GM12878 (cell line): Measurements from ENCODE around the gene MXRA7. TPM values are rescaled to one million over a fixed set of nuclear protein-coding genes. Genes with fewer than 3 reads are reported as not detected.

Experiments used
- ATAC-seq: fragments of 200-7000 bp; cut with Tn5 transposase; 3 replicates; pipeline ENCODE4 v1.9.1; 2020; ENCODE audit warnings: mild to moderate bottlenecking, moderate library complexity
- BruUV-seq: library from RNA; stranded (reverse); fragments of 400-500 nt; replicated peaks from 2 replicates; lab custom pipeline; 2021; lab: Mats Ljungman, UMichigan
- CTCF ChIA-PET: fragments of 300-600 bp; sonication (Branson Sonifier 250); formaldehyde crosslinking; extraction: SDS; loops from one replicate; lab custom pipeline; 2021; ENCODE audit warnings: inconsistent platforms; lab: Yijun Ruan, JAX
- POLR2A ChIA-PET: fragments of 350-600 bp; formaldehyde crosslinking; extraction: SDS; loops from one replicate; lab custom pipeline; 2021; ENCODE audit warnings: inconsistent platforms; lab: Charles Lee
- RAD21 ChIA-PET: fragments of 300-600 bp; sonication (Branson Sonifier 250); formaldehyde crosslinking; loops from one replicate; lab custom pipeline; 2023; ENCODE audit warnings: antibody characterized with exemption; ENCODE audit not compliant: unreplicated experiment; lab: Charles Lee
- SMC1A ChIA-PET: fragments of 300-600 bp; sonication (Branson Sonifier 250); formaldehyde crosslinking; loops from one replicate; lab custom pipeline; 2023; ENCODE audit not compliant: unreplicated experiment, uncharacterized antibody; lab: Charles Lee
- DNase-seq: peaks from one replicate; pipeline ENCODE4 v3.0.0-alpha.2; 2011; ENCODE audit warnings: low read depth, low spot score
- FAIRE-seq: peaks from 3 replicates; lab custom pipeline; 2011; peaks lifted over from hg19 to GRCh38; lab: Jason Lieb, UNC
- H2AFZ ChIP-seq: 2 replicates; pipeline ENCODE4 v1.6.0; 2011; ENCODE audit warnings: low read depth, low read length, control low read depth; ENCODE audit not compliant: control insufficient read depth
- H3K27ac ChIP-seq: 2 replicates; pipeline ENCODE4 v1.5.1; 2011; ENCODE audit warnings: control low read depth; ENCODE audit not compliant: control insufficient read depth, insufficient read depth
- H3K27me3 ChIP-seq, 2 experiments: replicated peaks in 1 of 2; 2 replicates each; pipeline versions ENCODE4 v1.6.0 to v1.6.1; 2011; ENCODE audit warnings: low read length in 1 of 2; ENCODE audit not compliant: control insufficient read depth in 2 of 2, insufficient read depth in 2 of 2
- H3K36me3 ChIP-seq, 2 experiments: 2 replicates each; pipeline ENCODE4 v1.5.1; 2011; ENCODE audit warnings: low read length in 1 of 2; ENCODE audit not compliant: control insufficient read depth in 2 of 2, insufficient read depth in 2 of 2
- H3K4me1 ChIP-seq: 2 replicates; pipeline ENCODE4 v1.6.1; 2011; ENCODE audit warnings: mild to moderate bottlenecking, low read length, moderate library complexity, mixed read lengths; ENCODE audit not compliant: control insufficient read depth, insufficient read depth
- H3K4me2 ChIP-seq: 2 replicates; pipeline ENCODE4 v1.6.0; 2011; ENCODE audit warnings: control low read depth; ENCODE audit not compliant: control insufficient read depth, insufficient read depth
- H3K4me3 ChIP-seq: fragments of 200-600 bp; sonication (generic); 2 replicates; pipeline ENCODE4 v1.5.1; 2016
- H3K79me2 ChIP-seq: 2 replicates; pipeline ENCODE4 v1.6.0; 2011; ENCODE audit warnings: low read length; ENCODE audit not compliant: control insufficient read depth, insufficient read depth
- H3K9ac ChIP-seq: 2 replicates; pipeline ENCODE4 v1.8.0; 2011; ENCODE audit warnings: low read length, control low read depth, mixed read lengths; ENCODE audit not compliant: control insufficient read depth, insufficient read depth
- H3K9me3 ChIP-seq: replicated peaks from 3 replicates; pipeline ENCODE4 v1.5.1; 2011; ENCODE audit warnings: mild to moderate bottlenecking, low read length; ENCODE audit not compliant: control insufficient read depth, insufficient read depth
- H4K20me1 ChIP-seq: 2 replicates; pipeline ENCODE4 v1.6.0; 2011; ENCODE audit not compliant: control insufficient read depth, insufficient read depth
- ATF3 ChIP-seq: IDR thresholded peaks from 2 replicates; pipeline ENCODE4 v1.6.1; 2011; ENCODE audit warnings: low read depth, mild to moderate bottlenecking, low read length, moderate library complexity, borderline replicate concordance; ENCODE audit errors: extremely low read depth
- CHD2 ChIP-seq: IDR thresholded peaks from 2 replicates; pipeline ENCODE4 v1.6.1; 2011; ENCODE audit warnings: low read depth, low read length, improper control_type of control experiment, borderline replicate concordance
- EP300 ChIP-seq, 2 experiments: fragments of 150-350 bp in 1 of 2; IDR thresholded peaks; 2 replicates each; pipeline ENCODE4 v1.6.1; 2011 to 2012; ENCODE audit warnings: low read depth in 2 of 2, low read length in 2 of 2, borderline replicate concordance in 1 of 2, improper control_type of control experiment in 1 of 2, inconsistent platforms in 1 of 2; ENCODE audit not compliant: control insufficient read depth in 1 of 2
- IRF5 ChIP-seq: fragments of 450-650 bp; IDR thresholded peaks from 2 replicates; pipeline ENCODE4 v1.6.1; 2017; ENCODE audit warnings: borderline replicate concordance
- JUNB ChIP-seq: IDR thresholded peaks from 2 replicates; pipeline ENCODE4 v1.6.1; 2016; ENCODE audit warnings: antibody characterized with exemption, mild to moderate bottlenecking
- KDM1A ChIP-seq: fragments of 200-600 bp; sonication (generic); IDR thresholded peaks from 2 replicates; pipeline ENCODE4 v1.6.1; 2016; ENCODE audit warnings: borderline replicate concordance
- NFYB ChIP-seq: IDR thresholded peaks from 2 replicates; pipeline ENCODE4 v1.6.1; 2011; ENCODE audit warnings: low read depth, mild to moderate bottlenecking, low read length, improper control_type of control experiment, moderate library complexity; ENCODE audit not compliant: insufficient read depth
- PRDM15 ChIP-seq: fragments of 450-650 bp; formaldehyde crosslinking; IDR thresholded peaks from 2 replicates; pipeline ENCODE4 v1.4.0; 2020; ENCODE audit warnings: mild to moderate bottlenecking, moderate library complexity
- RAD21 ChIP-seq: IDR thresholded peaks from 2 replicates; pipeline ENCODE4 v1.6.1; 2011; ENCODE audit warnings: mild to moderate bottlenecking, low read depth, low read length, moderate library complexity; ENCODE audit not compliant: insufficient read depth
- SMAD1 ChIP-seq: fragments of 450-650 bp; IDR thresholded peaks from 2 replicates; pipeline ENCODE4 v1.6.1; 2018; ENCODE audit warnings: mild to moderate bottlenecking, low read depth; ENCODE audit not compliant: partially characterized antibody
- TAF1 ChIP-seq: IDR thresholded peaks from 2 replicates; pipeline ENCODE4 v1.6.1; 2011; ENCODE audit warnings: mild to moderate bottlenecking, low read depth, low read length, borderline replicate concordance
- TCF12 ChIP-seq: IDR thresholded peaks from 2 replicates; pipeline ENCODE4 v1.6.1; 2011; ENCODE audit warnings: low read depth, mild to moderate bottlenecking, low read length
- ZNF687 ChIP-seq: fragments of 450-650 bp; IDR thresholded peaks from 2 replicates; pipeline ENCODE4 v1.6.1; 2017; ENCODE audit warnings: mild to moderate bottlenecking, moderate library complexity
- ZSCAN29 ChIP-seq: fragments of 450-650 bp; IDR thresholded peaks from 2 replicates; pipeline ENCODE4 v1.6.1; 2017; ENCODE audit warnings: mild to moderate bottlenecking, moderate library complexity
- WGBS: methylation state at CpG from one replicate; pipeline ENCODE4 v1.1.6; 2016; ENCODE audit warnings: low lambda C conversion rate; ENCODE audit not compliant: insufficient replicate concordance, insufficient coverage; ENCODE audit errors: missing lambda C conversion rate; 5-methylcytosine and 5-hydroxymethylcytosine counted together
- in situ Hi-C: fragments of 300-500 bp; cut with MboI; formaldehyde crosslinking; loops from 9 replicates; pipeline ENCODE4 v1.14.3; 2018; ENCODE audit warnings: mixed read lengths
- intact Hi-C: fragments of 100-400 bp; cut with micrococcal nuclease; formaldehyde crosslinking; loops from one replicate; pipeline ENCODE4 v1.14.2; 2022; ENCODE audit not compliant: unreplicated experiment
- polyA plus RNA-seq, 11 experiments: library from polyadenylated mRNA; depleted of rRNA in 4 of 11; unstranded in 6 of 11; stranded (reverse) in 5 of 11; fragments of >200 nt; fragmentation: Nextera tagmentation in 4 of 11; fragmentation: Illumina TruSeq in 1 of 11; extraction: Ambion mirVana in 4 of 11; extraction: Trizol in 1 of 11; gene quantifications; 1 replicate in 1 of 11; 2 replicates in 10 of 11; pipeline versions ENCODE4 v1.2.1 to v1.2.3, GENCODE V29; 2011 to 2016; ENCODE audit warnings: inconsistent platforms in 2 of 11, missing spikeins in 2 of 11, low read depth in 1 of 11
- total RNA-seq, 4 experiments: library from RNA; depleted of rRNA in 3 of 4; stranded (reverse); fragments of >200 nt in 3 of 4; fragmentation: Illumina TruSeq in 1 of 4; extraction: Trizol in 1 of 4; gene quantifications; 2 replicates each; pipeline versions ENCODE4 v1.2.1 to v1.2.3, GENCODE V29; 2013 to 2021

MXRA7 gene
- total and polyA plus RNA-seq, 10 of the 15 experiments (the other 5 are each of a cell fraction or from before 2014, with no cell fraction given): 0.03 to 2.0 (median 0.33) TPM

- ATAC-seq (no peak), DNase-seq (no peak), FAIRE-seq (no peak)
- RAD21 ChIA-PET: no interaction called here
- Histone ChIP-seq H3K9ac (no peak overlapping the region), H3K4me3 (no peak overlapping the region), H2AFZ (no peak overlapping the region), H3K4me1 (no peaks in the 10 kb centered on the region), H3K4me2 (no peak overlapping the region), H3K9me3 (no peaks in the 10 kb centered on the region; the same call in 1 of the 3 replicates), H4K20me1 (no peaks in the 10 kb centered on the region), H3K36me3 (no peaks in the 10 kb centered on the region), H3K27ac (no peak overlapping the region), H3K79me2 (no peaks in the 10 kb centered on the region), H3K27me3 (no peaks in the 10 kb centered on the region; a peak in 1 of 4 replicates)
- BruUV-seq: no TSS peak
- WGBS: 57% methylated on average over 5 of the region's 5 CpGs
- SMC1A ChIA-PET: interaction anchor here (1.2 kb wide), 1 partner anchor 8 kb away, joined by 3 read pairs; no protein-coding TSS in a partner anchor
- CTCF ChIA-PET: interaction anchor here (1.3 kb wide), 1 partner anchor 27 kb away, joined by 3 read pairs; no protein-coding TSS in a partner anchor
- POLR2A ChIA-PET: interaction anchor here (0.5 to 0.6 kb wide), 2 partner anchors 26 to 225 kb away, joined by 3 to 5 read pairs; no protein-coding TSS in a partner anchor
- intact Hi-C loops (no loop called here), in situ Hi-C loops (no loop called here)
- TF ChIP-seq KDM1A (no peak), CHD2 (no peak), ZSCAN29 (no peak), NFYB (no peak), TAF1 (no peak), JUNB (no peak), SMAD1 (no peak), RAD21 (no peak), EP300 (IDR thresholded peaks at IDR 0.05; ENCODE audit: borderline replicate concordance in 1 of 2, control insufficient read depth in 1 of 2, low read depth in 2 of 2, low read length in 2 of 2) (no peak), PRDM15 (CRISPR knock-in tag) (no peak), ZNF687 (no peak), TCF12 (no peak), IRF5 (no peak), ATF3 (no peak)
Measured at GRCh38 chr17:76650504-76650903, 60.3 kb downstream of the MXRA7 start.
